ENCODE data around the gene TIMELESS. TPM values are rescaled to one million over a fixed set of nuclear protein-coding genes. Genes with fewer than 3 reads are reported as not detected.
A peak's percentile ranks its signal among the peaks of the same experiment; 100 is the strongest.

TIMELESS gene
- total and polyA plus RNA-seq, 9 of the 15 experiments (the other 6 are each of a cell fraction or from before 2014, with no cell fraction given): 11.9 to 59.2 (median 35.8) TPM

GRCh38 chr12:56377310-56377988, 71.8 kb downstream of the TIMELESS start (continued):
- TF ChIP-seq REST (IDR thresholded peaks at IDR 0.05; ENCODE audit: borderline replicate concordance): peak; percentile 83
- TF ChIP-seq REST (CRISPR knock-in tag; IDR thresholded peaks at IDR 0.05; ENCODE audit: low read depth): no peak
- TF ChIP-seq MEIS2 (IDR thresholded peaks at IDR 0.05; ENCODE audit: partially characterized antibody): peak; percentile 43
- no peak for TF ChIP-seq KDM5B (IDR thresholded peaks at IDR 0.05; ENCODE audit: insufficient replicate concordance, low read depth, low read length)
- peak; percentile 66 for TF ChIP-seq GATA2 (CRISPR knock-in tag; IDR thresholded peaks at IDR 0.05)
- TF ChIP-seq RB1 (IDR thresholded peaks at IDR 0.05; ENCODE audit: low read depth): peak; percentile 52; the same call in 1 of the 2 replicates
- TF ChIP-seq SREBF1 (IDR thresholded peaks at IDR 0.05; ENCODE audit: borderline replicate concordance, low read depth, low read length): no peak
- TF ChIP-seq, protein P1, sequence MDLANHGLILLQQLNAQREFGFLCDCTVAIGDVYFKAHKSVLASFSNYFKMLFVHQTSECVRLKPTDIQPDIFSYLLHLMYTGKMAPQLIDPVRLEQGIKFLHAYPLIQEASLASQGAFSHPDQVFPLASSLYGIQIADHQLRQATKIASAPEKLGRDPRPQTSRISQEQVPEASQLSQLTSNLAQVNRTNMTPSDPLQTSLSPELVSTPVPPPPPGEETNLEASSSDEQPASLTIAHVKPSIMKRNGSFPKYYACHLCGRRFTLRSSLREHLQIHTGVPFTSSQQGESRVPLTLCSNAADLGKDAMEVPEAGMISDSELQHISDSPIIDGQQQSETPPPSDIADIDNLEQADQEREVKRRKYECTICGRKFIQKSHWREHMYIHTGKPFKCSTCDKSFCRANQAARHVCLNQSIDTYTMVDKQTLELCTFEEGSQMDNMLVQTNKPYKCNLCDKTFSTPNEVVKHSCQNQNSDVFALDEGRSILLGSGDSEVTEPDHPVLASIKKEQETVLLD (IDR thresholded peaks at IDR 0.05): no peak; the same call in 1 of the 2 replicates
- peak; percentile 78; the same call in 1 of the 2 replicates for TF ChIP-seq SMARCE1 (IDR thresholded peaks at IDR 0.05)
- no peak for TF ChIP-seq SIN3B (IDR thresholded peaks at IDR 0.05; ENCODE audit: low read depth)
- TF ChIP-seq ZBED1 (IDR thresholded peaks at IDR 0.05): no peak
- TF ChIP-seq CBFA2T2 (conservative IDR thresholded peaks at IDR 0.05): peak; percentile 93
- TF ChIP-seq, protein P2, sequence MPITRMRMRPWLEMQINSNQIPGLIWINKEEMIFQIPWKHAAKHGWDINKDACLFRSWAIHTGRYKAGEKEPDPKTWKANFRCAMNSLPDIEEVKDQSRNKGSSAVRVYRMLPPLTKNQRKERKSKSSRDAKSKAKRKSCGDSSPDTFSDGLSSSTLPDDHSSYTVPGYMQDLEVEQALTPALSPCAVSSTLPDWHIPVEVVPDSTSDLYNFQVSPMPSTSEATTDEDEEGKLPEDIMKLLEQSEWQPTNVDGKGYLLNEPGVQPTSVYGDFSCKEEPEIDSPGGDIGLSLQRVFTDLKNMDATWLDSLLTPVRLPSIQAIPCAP (CRISPR knock-in tag; IDR thresholded peaks at IDR 0.05; ENCODE audit: borderline replicate concordance): no peak
- TF ChIP-seq, protein P3, sequence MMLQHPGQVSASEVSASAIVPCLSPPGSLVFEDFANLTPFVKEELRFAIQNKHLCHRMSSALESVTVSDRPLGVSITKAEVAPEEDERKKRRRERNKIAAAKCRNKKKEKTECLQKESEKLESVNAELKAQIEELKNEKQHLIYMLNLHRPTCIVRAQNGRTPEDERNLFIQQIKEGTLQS (IDR thresholded peaks at IDR 0.05): peak; percentile 78
- TF ChIP-seq, protein P3 (CRISPR knock-in tag; conservative IDR thresholded peaks at IDR 0.05): no peak
- peak; percentile 69 for TF ChIP-seq KLF16 (IDR thresholded peaks at IDR 0.05)
- no peak for TF ChIP-seq GABPA (tag; conservative IDR thresholded peaks at IDR 0.05; ENCODE audit: low read depth)
- no peak for TF ChIP-seq FOXA1 (IDR thresholded peaks at IDR 0.05; ENCODE audit: borderline replicate concordance)
- TF ChIP-seq C11orf30 (IDR thresholded peaks at IDR 0.05; ENCODE audit: low read depth): peak; percentile 93
